Testis (tissue), 2 donors: ENCODE results near the gene MRPL28.

Experiments used
- CTCF ChIP-seq, 3 experiments: fragments of 450-650 bp in 2 of 3; fragments of 200-600 bp in 1 of 3; sonication (generic) in 1 of 3; IDR thresholded peaks; one replicate each; pipeline ENCODE4 v1.5.1; 2016 to 2019; ENCODE audit warnings: antibody characterized with exemption in 3 of 3, mild to moderate bottlenecking in 2 of 3, moderate library complexity in 1 of 3
- POLR2A ChIP-seq: fragments of 450-650 bp; IDR thresholded peaks from one replicate; pipeline ENCODE4 v1.6.1; 2017; ENCODE audit warnings: antibody characterized with exemption, mild to moderate bottlenecking, moderate library complexity

- TF ChIP-seq POLR2A (no peak), CTCF (IDR thresholded peaks at IDR 0.05) (no peak)
Observed at GRCh38 chr16:363766-364490, 6.4 kb downstream of the MRPL28 start.
